ENCODE measurements around the gene XPO1.
"Not testable (repeated sequence)": the region's sequence is repeated elsewhere in the genome, so short reads cannot be mapped to it uniquely, and the experiment has no call there.

The XPO1 gene, protein sequence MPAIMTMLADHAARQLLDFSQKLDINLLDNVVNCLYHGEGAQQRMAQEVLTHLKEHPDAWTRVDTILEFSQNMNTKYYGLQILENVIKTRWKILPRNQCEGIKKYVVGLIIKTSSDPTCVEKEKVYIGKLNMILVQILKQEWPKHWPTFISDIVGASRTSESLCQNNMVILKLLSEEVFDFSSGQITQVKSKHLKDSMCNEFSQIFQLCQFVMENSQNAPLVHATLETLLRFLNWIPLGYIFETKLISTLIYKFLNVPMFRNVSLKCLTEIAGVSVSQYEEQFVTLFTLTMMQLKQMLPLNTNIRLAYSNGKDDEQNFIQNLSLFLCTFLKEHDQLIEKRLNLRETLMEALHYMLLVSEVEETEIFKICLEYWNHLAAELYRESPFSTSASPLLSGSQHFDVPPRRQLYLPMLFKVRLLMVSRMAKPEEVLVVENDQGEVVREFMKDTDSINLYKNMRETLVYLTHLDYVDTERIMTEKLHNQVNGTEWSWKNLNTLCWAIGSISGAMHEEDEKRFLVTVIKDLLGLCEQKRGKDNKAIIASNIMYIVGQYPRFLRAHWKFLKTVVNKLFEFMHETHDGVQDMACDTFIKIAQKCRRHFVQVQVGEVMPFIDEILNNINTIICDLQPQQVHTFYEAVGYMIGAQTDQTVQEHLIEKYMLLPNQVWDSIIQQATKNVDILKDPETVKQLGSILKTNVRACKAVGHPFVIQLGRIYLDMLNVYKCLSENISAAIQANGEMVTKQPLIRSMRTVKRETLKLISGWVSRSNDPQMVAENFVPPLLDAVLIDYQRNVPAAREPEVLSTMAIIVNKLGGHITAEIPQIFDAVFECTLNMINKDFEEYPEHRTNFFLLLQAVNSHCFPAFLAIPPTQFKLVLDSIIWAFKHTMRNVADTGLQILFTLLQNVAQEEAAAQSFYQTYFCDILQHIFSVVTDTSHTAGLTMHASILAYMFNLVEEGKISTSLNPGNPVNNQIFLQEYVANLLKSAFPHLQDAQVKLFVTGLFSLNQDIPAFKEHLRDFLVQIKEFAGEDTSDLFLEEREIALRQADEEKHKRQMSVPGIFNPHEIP (N-terminal part only)

DNA sequence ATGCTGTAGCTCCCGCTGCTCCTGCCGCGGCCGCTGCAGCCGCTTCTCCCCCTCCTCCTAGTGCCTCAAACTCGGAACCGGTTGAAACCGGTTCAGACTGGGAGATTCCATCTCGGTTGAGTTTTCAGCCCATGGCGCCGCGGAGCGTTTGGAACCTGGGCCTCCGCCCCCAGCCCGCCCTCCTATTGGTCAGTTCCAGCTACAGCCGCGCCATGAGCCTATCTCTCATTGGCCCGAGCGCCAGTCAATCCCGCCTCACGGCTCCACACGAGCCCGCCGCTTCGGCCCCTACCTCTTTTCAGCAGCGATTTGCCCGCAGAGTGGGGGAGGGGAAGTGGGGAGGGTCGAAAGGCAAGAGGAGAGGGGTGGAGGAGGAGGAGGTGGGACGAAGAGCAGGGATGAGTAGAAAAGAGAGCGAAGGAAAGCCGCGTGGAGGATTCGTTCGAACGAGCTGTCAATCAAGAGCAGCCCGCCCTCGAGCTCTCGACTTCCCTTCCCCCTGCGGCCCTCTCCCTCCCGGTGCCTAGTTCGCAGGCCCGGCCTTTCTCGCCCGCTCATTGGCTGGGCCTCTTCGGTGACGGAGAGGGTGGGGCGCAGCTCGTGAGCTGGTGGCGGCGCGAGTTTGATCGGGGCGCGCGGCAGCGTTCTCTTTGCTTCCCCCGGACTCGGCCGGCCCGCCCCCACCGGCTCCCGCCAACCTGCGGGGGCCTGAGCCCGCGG lies at the start of gene XPO1:
Gene XPO1 (minus strand): TSS at position 157 of the 720 bp plus-strand sequence. CDS start 4,459 bp downstream, outside the sequence.
- DNase-seq (ENCODE audit: low read depth in 2 of 2) = peak; percentile 97 to 98

DNA sequence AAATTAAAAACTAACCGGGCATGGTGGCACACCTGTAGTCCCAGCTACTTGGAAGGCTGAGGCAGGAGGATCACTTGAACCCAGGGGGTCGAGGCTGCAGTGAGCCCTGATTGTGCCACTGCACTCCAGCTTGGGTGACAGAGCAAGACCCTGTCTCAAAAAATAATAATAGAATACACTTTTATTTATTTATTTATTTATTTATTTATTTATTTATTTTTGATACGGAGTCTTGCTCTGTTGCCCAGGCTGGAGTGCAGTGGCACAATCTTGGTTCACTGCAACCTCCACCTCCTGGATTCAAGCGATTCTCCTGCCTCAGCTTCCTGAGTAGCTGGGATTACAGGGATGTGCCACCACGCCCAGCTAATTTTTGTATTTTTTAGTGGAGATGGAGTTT lies 48.8 kb upstream of the XPO1 start:
- not testable (repeated sequence) for DNase-seq (ENCODE audit: low read depth in 2 of 2)

DNA sequence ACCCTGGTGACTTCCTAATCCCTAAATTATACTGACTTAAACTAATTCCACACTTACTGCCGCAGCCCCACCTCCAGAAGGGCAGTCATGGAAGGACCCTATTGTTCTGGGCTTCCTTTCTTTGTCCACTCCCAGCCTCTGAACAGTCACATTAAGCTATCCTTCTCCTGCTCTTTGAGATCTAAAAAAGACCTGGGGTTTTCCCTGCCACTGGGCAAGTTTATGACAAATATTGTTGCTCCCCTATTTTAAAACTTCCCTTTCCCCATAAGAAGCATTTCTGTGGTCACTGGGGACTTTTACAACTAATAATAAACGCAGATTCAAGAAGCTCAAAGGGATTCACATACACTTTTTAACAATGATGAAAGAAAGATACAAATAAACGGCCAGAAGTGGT lies 47.2 kb upstream of the XPO1 start:
- DNase-seq (ENCODE audit: low read depth in 2 of 2) = no peak

DNA sequence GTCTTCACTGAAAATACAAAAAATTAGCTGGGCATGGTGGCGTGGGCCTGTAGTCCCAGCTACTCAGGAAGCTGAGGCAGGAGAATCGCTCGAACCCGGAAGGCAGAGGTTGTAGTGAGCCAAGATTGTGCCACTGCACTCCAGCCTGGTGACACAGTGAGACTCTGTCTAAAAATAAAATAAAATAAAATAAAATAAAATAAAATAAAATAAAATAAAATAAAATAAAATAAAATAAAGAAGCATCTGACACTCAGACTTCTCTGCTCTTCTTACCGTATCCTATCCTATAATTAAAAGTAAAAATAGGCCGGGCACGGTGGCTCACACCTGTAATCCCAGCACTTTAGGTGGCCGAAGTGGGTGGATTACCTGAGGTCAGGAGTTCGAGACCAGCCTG lies 46.2 kb upstream of the XPO1 start:
- not testable (repeated sequence) for DNase-seq (ENCODE audit: low read depth in 2 of 2)

DNA sequence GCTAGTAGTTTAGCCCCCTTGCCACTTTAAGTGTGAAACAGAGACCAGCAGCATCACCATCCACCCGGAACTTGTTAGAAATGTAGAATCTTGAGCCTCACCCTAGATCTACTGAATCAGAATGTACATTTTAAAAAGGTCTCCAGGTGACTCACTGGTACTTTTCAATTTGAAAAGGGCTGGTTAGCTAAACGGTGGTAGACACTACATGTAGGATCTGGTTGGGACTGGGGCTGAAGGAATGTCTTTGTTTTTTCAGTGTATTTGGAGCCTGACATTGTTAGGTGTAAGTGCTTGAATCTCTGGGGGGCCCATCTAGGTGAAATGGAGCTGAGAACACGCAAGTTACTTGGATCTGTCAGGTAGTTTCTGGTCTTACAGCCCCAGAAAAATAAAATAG lies 44.0 kb upstream of the XPO1 start:
- no peak for DNase-seq (ENCODE audit: low read depth in 2 of 2)

DNA sequence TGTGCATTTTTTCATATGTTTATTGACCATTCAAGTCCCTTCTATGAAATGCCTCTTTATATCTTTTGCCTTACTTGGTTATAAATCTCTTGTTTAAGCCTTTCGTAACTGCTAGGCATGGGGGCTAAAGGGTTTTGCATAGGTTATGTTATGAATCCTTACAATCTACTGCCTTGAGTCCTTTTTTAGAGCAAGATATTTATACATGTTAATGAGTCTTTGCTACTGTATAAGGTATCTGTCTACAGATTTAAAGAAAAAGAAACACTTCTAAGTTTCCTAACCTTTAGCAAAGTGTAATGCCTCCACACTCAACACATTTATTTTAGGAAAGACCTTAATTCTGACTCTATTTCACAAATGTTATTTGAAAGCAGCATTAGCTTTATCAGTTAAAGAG lies 43.6 kb upstream of the XPO1 start:
- no peak for DNase-seq (ENCODE audit: low read depth in 2 of 2)

DNA sequence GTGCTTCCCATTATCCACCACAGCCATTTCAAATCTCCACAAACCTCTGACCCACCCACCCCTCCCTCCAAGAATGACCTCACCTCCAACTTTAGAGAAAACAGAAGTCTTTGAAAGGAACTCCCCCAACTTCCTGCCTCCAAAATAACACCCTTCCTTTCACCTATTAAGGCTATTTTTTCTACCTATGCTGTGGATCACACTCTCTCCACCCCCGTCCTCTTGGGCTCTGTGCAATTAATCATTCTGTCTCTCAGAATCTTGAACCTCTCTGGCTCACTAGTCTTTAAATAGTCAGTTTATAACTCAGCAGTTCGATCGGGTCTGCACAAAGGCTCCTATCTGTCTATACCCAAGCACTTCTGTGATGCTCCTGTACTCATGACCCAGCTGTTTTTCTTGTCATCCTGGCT lies 37.3 kb upstream of the XPO1 start:
- DNase-seq (ENCODE audit: low read depth in 2 of 2) = no peak

DNA sequence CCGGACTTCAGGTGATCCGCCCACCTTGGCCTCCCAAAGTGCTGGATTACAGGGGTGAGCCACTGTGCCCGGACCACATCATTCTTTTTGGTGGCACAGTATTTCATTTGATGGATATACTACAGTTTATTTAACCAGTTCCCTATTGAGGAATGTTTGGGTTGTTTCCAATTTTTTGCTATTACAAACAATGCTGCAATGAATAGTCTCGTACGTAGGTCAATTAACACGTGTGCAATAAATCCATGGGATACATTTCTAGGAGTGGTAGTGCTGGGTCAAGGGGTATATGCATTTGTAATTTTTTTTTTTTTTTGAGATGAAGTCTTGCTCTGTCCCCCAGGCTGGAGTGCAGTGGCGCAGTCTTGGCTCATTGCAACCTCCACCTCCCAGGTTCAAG lies 28.4 kb upstream of the XPO1 start:
- DNase-seq (ENCODE audit: low read depth in 2 of 2) = no peak

DNA sequence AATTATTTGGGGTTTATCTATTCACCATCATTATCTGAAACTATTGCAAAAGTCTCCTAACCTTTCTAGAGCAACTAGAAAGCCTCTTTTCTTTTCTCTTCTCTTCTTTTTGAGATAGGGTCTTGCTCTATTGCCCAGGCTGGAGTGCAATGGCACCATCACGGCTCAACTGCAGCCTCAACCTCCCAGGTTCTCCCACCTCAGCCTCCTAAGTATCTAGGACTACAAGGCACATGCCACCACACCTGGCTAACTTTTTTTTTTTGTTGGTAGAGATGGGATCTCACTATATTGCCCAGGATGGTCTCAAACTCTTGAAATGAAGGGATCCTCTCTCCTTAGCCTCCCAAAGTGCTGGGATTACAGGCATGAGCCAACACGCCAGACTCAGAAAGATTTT lies 24.5 kb upstream of the XPO1 start:
- DNase-seq (ENCODE audit: low read depth in 2 of 2) = no peak

DNA sequence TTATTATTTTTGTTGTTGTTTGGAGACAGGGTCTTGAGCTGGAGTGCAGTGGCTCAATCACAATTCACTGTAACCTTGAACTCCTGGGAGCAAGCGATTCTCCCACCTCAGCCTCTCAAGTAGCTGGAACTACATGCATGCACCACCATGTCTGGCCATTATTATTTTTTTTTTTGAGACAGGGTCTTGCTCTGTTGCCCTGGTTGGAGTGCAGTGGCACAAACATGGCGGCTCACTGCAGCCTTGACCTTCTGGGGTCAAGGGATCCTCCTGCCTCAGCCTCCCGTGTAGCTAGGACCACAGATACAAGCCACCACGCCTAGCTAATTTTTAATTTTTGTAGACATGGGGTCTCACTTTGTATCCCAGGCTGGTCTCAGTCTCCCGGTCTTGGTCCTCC lies 20.0 kb upstream of the XPO1 start:
- no peak for DNase-seq (ENCODE audit: low read depth in 2 of 2)

DNA sequence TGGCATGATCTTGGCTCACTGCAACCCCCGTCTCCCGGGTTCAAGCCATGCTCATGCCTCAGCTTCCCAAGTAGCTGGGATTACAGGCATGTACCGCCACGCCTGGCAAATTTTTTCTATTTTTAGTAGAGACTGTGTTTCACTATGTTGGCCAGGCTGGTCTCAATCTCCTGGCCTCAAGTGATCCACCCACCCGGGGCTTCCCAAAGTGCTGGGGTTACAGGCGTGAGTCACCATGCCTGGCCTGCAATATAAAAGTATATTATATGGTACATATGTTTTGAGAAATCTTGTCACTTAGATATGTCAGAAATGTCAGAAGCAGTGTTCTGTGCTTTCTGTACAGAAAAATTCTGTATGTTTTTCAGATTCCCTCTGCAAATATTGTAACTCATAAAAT lies 19.2 kb upstream of the XPO1 start:
- DNase-seq (ENCODE audit: low read depth in 2 of 2) = no peak

DNA sequence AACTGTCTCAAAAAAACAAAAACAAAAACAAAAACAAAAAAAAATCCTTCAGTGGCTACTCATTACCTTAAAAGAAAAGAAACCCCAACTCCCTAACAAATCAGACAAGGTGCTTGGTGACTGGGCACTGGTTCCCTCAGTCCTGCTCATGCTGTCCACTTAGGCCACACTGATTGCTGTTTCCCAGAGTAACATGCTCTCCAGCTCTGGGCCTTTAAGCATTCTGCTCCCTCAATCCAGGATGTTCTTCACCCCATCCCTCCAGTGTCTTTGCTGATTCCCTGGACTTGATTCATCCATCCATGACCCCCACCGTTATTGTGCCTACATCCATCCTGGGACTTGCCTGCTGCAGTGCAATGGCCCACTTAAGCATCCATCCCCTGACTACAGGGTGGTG lies 16.4 kb upstream of the XPO1 start:
- DNase-seq (ENCODE audit: low read depth in 2 of 2) = no peak

DNA sequence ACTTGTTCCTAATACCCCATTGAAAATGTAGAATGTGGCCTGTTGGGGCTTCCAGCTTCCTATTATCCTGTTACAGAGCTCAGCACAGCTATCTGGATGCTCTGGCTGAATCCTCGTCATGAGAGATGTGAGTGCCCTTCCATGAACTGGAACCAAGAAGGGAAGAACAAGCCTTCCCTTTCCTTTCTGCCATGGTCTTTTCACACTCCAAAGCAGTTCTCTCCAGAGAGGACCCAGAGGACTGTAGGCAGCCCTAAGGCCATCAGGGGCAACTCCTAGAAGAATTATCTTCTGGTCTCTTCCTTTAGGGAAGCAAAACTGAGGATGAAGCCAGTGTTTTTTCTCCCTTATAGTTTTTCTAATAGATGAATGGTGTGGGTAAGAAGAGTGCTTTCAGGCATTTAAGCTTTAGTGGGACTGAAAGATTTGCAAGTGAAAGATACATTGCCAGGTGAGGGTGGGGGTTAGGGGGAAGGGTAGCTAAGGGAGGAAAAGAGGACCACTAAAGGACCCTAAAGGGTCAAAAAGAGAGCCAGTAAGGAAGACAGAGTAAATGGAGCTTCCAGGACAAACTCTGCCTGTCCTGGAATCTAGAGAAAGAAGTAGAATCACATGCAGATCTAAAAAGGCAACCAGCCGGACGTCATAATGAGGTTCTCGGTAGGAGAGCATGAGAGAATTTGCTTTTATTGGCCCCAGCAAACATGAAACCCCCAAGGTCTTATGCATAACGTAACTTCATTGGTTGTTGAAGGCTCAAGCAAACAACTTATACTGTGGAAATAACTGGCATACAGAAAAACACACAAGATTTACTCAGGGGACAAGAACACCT lies 12.4 kb upstream of the XPO1 start:
- no peak for DNase-seq (ENCODE audit: low read depth in 2 of 2)

DNA sequence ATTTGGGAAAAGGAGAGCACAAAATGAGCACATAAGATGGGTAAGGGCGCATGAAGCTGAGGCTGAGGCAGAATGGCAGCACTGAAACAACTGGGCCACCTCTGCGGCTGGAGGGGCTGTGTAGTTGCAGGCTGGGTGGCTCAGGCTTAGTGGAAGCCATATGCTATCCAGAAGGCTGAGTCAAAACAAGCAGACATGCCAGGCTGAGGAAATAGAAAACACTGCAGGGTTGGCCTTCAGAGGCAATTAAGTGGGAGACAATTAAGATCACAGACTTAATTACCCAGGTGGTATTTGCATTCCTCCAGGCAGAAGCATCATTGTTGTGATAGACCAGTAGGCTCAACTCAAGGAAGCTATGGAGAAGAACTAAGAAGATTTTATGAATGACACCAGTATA lies 11.4 kb upstream of the XPO1 start:
- no peak for DNase-seq (ENCODE audit: low read depth in 2 of 2)

DNA sequence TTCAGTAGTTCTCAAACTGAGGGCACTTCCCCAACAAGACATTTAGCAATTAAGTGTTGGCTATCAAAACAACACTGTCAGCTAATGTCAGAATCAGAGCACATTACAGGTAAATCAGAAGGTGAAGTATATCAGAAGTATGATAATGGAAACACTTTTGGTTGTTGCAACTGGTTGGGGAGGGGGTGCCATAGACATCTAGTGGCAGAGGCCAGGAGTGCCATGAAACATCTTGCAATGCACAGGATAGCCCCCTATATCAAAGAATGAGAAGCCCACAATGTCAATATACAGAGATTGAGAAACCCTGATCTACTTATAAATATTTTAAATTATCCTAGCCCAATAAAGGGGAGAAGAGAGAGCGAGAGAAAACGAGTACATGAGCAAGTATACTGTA lies 4.9 kb upstream of the XPO1 start:
- no peak for DNase-seq (ENCODE audit: low read depth in 2 of 2)

DNA sequence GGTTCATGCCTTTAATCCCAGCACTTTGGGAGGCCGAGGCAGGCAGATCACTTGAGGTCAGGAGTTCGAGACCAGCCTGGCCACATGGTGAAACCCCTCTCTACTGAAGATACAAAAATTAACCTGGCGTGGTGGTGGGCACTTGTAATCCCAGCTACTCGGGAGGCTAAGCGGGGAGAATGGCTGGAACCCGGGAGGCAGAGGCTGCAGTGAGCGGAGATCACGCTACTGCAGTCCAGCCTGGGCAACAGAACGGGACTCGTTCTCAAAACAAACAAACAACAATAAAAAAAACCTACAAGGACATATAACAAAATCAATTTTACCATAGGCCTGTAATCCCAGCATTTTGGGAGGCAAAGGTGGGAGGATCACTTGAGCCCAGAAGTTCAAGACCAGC lies 2.0 kb upstream of the XPO1 start:
- not testable (repeated sequence) for DNase-seq (ENCODE audit: low read depth in 2 of 2)

DNA sequence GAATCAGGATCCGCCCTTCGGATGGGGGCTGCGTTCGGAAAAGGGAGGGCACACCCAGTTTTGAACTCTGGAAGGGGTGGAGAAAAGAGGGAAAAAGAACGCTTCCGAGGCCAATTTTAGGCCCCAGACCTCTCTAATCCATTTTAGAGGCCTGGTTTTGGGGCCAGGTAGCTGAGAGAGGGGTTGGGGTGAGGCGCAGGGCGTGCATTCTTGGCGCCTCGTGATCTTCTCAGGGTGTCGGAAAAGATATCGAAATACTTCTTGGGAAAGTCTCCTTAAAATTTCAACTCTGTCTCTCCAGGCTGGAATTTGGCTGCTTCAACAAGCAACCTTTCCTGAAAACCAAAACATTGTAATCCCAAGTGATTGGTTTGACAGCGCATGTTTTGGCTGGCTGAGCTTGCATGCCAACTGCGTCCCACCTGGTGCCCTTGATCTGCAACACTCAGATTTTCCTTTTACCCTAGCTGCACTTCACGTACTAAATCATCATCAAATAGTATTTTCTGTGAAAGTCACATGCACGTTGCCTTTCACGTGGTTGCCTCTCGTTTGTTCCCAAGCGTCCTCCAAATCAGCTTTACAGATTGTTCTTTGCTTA lies 864 bp upstream of the XPO1 start:
- DNase-seq (ENCODE audit: low read depth in 2 of 2) = peak; percentile 24 to 47

DNA sequence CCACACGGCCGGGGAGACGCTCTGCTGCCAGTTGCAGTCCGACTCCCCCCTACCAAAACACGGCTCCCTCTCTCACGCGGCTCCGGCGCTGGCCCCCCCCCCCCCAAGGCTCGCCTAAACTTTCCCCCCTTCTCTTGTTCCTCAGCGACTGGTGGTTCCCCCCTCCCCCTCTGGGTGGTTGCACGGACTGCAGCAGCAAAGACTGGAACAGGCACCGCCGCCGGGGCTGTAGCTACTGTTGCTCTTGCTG lies 281 bp downstream of the XPO1 start:
- no peak for DNase-seq (ENCODE audit: low read depth in 2 of 2)

DNA sequence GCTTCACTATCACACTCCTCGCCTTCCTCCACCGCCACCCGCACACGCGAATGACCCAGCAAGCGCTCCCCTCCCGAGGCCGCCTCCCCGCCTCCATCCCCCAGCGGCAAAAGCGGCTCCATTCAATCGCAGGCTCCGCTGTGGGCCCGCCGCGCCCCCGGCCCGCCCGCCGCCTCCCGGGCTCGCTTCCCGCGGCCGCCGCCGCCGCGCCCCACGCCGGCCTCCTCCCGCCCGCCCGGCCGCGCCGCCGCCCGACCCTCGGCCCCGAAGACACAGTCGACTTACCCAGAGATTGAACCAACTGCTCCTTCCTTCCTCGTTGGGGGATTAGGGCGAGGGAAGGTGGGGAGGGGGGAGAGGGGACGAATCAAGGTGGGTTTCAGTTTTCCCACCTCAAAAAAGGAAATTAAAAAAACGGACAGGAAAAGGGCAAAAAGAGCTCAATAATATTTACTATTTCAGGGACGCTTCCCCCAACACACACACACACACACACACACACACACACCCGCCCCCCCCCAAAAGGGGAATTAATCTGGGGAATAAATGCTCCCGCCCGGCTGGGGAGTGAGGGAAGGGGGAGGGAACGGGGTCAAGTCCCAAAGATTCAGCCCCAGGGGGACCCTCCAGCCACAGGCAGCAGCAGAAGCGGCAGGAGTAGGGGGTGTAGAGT lies 743 bp downstream of the XPO1 start:
- peak in 1 of 2 donors; percentile 18 for DNase-seq (ENCODE audit: low read depth in 2 of 2)

DNA sequence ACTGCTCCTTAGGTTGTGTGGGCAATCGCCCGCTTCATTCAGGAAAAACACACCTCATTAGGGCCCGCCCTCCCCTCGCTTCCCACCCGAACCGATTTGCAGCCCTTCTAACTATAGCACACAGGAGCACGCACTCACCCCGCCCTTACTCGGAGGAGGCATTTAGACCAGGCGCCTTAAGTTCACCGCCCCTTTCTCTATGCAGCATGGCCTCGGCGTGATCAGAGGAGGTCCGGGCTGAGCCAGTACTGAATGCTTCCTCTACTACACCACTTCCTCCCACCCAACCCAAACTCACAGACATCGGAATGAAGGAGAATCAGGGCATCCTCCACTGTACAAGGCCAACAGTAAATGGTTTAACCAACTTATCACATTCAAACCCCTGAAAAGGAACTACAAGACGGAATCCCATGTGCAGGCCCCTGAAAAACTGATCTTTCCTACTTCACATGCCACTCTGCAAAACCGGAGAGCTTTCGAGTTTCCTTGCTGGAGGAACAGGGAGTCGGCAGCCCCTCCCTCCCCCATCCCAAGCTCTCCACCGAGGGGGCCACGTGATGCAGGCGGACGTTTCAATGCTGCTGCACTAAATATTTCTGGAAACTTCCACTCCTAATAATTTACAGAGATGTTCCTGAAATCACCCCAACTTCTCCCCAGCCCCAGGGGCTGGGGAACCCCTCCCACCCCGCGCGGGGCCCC lies 1.4 kb downstream of the XPO1 start:
- peak; percentile 67 to 80 for DNase-seq (ENCODE audit: low read depth in 2 of 2)
